GM21367 (cell line): ENCODE data around the gene EFHC1.

Source experiments
- ATAC-seq: cut with Tn5 transposase; IDR thresholded peaks from one replicate; pipeline ENCODE4 v1.9.1; 2021; ENCODE audit not compliant: unreplicated experiment

Gene EFHC1

DNA sequence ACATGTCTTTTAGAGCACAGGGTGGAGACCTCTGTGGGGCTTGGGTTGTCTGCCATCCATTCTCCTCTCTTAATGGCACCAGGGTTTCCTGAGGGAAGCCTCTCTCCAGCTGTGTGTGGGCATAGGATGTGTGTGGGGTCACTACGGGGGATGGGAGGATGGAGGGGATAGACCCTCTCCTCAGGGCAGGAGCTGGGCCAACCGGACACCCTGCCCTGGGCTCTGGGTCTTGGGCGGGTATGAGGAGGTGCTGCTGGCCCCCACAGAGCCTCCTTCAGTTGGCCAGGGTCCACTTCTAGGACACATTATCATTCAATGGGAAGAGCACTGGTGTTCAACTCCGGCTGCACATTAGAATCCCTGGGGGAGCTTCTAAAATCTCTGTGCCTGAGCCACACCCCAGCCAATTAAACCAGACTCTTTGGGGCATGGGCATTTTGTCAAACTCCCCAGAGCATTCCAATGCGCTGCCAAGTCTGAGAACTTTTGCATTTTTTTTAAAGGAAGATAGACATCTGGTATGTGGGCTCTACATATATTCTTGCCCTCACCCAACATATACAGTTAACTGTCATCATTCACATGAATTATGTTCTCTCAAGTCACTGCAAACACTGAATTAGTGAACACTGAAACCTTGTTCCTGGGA lies 118.2 kb downstream of the EFHC1 start:
- no peak for ATAC-seq

DNA sequence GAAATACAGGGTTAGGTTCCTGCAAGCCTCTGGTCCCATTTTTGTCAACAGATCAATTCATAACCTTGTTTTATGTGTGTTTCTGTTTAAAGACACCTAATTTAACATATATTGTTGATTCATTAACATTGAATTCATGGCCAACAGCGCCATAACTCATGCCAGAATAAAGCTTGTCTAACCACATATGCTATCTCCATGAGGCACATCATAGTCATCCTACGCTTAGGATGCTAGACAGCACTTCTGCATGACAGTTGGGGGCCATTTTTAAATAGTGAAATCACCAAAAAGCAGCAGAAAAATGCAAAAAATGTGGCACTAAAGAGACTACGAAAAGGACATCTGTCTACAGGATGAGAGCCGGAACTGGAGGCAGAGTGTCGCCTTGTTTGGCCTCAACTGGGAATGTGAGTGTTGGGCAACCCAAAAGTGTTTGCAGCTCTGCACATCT lies 118.8 kb downstream of the EFHC1 start:
- no peak for ATAC-seq

DNA sequence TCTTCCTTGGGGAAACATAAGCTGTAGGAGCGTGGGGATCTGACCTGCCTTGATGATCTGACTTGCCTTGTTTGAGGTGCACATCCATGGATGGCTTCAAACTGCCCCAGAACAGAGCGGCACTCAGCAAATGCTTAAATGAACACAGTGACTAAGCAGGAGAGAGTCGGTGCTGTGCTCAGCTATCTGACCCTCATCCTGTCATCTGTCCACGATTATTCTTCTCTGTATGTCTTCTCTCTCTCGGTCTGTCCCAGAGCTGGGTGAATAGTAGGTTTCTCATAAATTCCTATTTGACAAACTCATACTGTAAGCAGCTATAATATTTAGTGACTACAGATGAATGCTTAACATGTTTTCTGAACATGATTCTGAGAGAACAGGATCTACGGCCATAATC lies 119.5 kb downstream of the EFHC1 start:
- no peak for ATAC-seq

DNA sequence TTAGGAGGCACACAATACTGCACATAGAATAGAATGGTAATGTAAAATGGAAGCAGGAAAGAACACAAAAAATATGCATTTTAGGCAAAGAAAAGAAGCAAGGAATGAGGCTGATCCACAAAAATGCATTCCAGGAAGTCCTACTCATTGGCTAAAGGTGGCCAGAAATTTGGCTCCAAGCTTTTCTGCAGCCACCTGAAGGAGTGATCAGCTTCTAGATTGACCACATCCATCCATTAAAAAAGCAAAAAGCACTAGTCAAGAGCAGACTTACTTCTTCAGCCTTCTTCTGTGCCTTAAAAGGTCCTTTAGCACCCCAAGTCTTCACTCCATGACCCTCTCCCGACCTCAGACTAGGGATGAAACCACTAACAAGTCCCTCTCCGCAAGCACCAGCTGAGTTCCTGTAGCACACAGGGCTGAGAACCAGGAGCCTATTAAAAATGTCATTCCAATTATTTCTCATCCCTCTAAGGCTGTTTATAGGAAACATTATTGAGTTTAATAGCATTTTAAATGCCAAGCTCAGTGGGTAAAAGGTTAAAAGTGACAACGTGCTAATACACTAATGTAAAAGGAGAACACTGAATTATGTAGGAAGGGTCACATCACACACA lies 120.3 kb downstream of the EFHC1 start:
- no peak for ATAC-seq

DNA sequence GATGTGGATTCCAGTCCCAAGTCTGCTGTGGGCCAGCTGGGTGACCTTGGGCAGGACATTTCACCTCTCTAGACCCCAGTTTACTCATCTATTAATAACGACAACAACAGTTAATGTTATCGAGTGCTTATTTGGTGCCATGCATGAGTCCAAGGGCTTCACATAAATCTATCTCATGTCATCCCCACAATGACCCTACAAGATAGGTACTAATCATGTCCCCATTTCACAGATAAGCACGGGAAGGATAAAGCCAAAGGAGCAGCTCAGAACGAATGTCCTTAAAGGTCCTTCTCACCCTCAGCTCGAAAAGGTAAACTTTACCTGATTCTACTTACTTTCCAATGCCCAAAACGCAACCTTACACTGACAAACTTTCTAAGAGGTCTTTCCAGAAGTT lies 121.0 kb downstream of the EFHC1 start:
- no peak for ATAC-seq

DNA sequence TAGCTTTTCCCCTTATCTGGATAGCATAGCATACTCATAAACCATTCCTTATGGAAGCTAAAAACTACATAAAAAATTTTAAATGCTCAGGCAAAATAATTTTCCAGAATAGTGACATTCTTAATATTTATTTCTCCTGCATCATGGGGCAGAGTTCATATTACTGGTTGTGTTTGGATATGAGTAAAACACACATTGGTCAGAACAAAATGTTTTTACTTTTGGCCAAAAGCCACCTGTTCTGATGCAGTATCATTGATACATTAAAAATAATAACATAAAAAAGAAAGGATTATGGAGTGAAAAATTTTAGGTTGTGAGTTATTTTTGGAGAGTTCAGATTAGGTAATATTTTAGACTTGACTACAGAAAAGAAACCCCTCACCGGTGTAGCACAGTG lies 123.1 kb downstream of the EFHC1 start:
- ATAC-seq: no peak

DNA sequence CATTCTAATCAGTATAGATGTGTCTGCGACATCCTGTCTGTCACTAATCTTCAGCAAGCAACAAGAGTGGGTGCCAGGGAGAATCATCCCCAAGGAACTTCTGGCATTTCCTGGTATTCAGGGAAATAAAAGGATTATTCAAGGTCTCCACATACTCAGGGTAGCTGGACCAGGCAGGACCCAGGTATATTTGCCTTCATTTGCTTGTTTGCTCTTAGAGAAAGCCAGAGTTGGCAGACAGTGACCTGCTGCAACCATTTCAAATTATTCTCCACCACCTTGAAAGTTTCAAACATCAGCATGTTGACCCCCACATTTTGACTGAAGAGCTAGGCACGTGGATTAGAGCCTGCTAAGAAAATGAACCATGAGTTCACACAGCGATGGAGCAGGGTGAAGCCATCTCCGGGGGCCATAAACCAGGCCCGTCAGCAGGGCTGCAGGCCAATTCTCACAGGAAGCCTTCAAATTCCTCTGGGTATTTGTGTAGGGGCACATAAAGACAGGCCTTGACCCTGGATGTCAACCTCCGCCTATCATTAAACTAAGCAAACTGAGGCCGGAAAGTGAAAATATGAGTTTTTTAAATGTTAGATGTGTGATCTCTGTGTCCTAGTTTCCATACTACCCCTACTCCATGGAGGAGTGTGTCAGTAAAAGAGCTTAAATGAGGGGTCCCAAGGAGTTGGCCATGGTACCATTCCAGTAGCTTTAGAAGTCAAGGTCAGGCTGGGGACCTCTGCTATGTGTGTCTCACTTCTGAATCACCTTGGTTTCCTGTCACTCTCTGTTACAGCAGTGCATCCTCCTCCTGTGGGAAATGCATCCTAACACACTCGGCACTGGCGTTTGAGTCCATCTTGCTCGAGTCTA lies 123.8 kb downstream of the EFHC1 start:
- no peak for ATAC-seq

DNA sequence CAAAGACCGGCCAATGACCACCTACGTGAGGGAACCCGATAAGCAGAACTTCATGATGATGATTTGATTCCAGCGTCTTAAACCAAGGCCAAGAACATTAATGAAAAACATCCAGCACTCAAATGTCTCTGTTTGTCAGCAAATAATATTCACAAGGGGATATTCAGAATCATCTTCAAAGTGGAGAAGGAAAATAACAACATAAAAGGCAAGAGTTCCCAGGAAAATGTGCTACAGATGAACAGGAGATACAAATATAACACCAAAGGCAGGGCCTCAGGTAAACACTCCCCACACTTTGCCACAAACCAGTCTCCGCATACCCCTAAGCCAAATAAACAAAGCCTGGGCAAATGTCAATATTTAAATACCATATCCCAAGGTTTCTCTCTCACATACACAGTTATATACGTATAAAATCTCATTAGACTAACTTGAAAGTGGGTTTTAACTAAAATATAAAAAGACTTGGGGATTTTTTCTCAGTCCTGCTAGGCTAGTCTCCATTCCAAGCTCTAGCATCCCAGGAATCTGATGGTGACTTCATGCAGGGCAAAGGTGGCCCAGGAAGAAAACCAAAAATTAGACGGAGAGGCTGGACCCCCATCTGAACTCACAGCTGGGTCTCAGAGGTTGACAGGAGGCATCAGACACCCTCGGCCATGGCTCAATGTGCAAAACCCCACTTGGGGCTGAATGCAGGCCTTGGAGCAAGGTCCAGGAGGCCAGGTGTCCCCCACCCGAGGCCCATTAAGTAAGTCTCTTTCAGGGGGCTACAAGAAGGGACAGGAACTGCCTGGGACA lies 124.7 kb downstream of the EFHC1 start:
- no peak for ATAC-seq

DNA sequence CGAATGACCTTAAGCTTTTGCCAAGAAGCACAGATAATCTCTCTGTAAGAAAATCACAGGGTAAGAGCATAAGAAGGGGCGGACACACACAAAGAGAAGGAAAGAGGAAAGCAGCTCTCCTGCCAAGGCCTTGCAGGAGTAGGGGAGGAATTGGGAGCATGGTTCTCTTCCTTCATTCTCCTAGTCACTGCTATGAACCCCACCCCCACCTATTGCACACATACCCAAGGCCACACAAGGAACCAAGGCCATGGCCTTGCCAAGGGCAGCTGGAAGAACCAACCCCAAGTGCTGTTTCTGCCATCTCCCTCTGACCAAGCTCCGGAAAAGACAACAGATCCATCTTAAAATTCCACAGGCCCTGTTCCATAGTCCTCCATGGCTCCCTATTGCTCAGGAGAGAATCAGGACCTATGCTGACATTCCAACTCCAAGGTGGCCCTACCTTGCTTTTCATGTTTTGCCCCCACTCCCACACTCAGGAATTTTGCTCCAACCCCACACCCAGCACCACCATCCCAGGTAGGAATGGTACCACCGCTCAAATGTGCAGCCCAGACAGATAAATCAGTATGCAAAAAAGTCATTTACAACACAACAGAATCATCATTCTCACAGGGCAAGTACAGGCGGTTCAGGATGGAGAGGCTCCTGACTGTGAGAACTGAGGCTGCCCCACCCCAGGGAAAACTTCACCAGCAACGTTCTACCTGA lies 125.4 kb downstream of the EFHC1 start:
- ATAC-seq: no peak

DNA sequence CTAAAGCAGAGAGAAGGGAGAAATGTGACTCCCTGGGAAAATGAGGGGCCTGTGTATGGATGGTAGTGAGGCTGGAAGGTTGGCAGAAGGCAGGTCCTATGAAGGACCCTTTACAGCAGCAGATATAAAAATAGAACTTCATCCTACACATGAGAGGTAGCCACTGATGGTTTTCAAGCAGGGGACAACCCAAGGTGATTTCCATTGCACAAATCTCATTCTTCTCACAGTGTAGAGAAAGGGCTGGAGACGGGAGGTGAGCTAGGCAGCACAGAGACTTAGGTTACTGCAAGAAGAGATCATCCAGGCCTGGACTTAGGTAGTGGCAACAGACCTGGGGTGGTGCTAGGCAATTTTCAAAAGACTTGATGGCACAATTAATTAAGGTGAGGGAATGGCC lies 126.0 kb downstream of the EFHC1 start:
- ATAC-seq: peak; percentile 43

DNA sequence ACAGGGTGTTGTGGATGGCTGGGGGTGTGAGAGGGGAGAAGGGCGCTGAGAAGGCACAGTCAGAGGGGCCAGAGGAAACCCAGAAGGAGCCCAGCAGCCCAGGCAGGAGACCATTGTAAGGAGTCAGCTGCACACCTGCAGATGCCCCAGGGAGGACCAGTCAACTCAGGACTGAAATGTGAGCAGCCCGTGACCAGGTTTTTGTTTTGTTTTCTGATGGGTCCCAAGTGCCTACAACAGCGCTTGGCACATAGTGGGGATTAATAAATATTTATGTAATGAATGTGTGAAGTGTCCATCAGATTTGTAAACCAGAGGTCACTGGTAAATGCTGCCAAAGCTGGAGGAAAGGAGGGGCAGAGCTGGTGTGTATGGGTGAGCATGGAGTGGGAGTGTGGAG lies 126.5 kb downstream of the EFHC1 start:
- peak; percentile 83 for ATAC-seq

DNA sequence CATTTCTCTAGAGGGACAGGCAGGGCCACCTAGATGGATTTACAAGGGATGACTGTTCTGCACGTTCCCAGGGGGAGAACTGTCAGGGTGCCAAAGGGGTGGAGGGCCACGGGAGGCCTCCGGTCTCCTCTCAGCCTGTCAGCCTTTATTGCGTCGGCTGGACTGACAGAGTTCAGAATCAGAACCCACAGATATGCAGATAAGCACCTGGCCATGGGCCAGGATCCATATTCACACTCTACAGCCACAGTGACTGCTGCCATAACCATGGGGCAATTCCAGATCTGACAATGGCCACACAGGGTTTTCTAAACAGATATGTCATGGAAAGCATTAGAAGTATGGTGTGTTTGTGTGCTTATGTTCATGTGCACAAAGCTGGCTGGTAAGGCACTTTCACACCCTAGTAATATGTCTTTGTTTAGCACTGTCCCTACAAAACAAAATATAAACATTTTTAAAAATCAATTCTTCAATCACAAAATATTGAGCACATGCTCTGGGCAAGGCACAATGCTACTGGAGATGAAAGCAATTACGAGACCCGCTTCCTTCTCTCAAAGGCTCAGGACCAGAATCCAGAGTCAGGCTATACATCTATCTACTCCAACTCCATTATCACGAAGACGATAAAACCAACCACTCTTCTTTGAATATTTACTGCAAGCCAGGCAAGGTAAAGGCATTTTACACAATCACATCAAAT lies 127.7 kb downstream of the EFHC1 start:
- no peak for ATAC-seq

DNA sequence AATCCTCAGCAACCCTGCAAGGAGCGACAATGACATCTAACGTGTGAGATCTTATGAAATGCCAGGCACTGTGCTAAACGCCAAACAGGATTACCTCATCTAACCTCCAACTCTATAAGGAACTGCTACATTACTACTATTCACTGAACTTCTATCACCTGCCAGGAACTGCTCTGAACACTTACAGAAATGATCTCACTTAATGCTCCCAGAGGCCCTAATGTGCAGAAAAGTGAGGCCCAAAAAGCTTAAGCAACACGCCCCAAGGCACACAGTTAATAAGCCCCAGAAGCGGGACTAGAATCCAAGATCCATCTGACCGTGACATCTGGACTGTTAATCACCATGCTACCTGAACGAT lies 128.2 kb downstream of the EFHC1 start:
- no peak for ATAC-seq

DNA sequence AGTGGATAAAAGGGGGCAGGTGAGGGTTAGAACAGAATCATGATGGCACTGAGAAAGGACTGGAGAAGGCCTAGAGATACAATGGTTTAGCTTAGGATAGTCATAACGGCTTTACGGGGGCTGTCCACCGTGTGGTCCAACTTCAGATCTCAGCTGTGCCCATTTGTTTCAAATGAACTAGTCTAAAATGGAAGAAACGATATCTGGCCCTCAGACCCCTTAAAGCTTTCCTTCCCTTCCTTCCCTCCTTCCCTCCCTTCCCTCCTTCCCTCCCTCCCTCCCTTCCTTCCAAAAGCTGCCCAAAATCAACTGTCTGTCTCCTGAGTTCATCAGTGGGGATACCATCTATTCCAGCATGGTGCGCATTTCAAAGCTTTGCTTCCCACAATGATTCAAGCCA lies 128.9 kb downstream of the EFHC1 start:
- ATAC-seq: no peak

DNA sequence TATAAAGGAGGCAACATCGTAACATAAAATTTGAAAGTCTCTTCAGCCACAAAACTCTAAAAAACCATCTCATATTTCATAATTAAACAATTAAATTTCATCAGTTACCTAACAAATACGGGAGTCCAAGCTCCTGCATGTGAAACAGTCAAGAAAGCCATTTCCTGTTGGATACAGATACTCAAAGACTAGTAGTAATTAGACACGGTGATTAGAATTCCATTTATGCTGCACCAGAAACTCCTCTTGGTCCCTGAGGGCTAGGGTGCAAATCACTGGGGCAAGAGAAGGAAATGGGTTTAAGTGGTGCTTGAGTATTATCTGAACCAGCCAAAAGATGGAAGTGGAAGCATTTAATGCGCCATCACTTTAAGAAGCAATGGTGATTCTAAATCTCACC lies 129.3 kb downstream of the EFHC1 start:
- ATAC-seq: no peak

DNA sequence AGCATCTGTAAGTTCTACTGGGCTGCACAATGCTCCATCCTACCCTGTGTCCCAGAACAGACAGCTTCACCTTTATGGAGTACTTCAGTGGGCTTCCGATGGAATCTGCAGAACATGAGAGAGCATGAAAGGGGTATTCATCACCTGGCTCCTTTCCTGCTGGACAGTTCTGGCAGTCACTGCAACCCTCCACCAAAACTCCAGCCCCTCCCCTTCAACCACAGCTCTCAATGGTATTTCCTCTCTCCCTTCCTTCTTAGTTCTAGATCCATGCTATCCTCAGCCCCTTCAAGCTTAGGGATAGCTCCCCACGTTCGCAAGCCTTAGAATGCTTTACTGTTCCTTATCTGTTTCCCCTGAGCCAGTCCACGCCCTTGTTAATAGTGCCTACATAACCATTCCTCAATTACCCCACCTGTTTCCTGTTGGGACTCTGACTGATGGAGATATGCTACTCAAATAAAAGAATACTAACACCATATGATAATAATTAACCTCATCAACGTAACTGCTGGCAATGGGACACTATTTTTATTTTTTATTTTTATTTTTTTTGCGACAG lies 130.0 kb downstream of the EFHC1 start:
- no peak for ATAC-seq

DNA sequence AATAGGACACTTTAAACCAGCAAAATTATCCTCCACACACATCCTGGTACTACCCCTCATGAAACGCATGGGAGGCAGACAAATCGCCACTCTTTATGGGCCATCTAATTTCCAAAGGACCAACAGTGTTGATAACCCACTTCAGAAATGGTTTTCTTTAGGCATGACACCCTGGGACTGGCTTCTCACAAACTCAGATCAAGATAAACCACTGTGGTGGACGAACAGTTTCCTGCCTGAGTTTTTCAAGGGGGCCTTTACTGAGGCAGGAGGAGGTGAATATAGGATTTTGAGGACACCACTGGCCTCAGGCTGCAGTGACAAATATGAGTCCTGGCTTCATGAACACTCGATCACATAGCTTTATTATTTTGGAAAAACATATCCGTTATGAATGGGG lies 130.7 kb downstream of the EFHC1 start:
- ATAC-seq: no peak

DNA sequence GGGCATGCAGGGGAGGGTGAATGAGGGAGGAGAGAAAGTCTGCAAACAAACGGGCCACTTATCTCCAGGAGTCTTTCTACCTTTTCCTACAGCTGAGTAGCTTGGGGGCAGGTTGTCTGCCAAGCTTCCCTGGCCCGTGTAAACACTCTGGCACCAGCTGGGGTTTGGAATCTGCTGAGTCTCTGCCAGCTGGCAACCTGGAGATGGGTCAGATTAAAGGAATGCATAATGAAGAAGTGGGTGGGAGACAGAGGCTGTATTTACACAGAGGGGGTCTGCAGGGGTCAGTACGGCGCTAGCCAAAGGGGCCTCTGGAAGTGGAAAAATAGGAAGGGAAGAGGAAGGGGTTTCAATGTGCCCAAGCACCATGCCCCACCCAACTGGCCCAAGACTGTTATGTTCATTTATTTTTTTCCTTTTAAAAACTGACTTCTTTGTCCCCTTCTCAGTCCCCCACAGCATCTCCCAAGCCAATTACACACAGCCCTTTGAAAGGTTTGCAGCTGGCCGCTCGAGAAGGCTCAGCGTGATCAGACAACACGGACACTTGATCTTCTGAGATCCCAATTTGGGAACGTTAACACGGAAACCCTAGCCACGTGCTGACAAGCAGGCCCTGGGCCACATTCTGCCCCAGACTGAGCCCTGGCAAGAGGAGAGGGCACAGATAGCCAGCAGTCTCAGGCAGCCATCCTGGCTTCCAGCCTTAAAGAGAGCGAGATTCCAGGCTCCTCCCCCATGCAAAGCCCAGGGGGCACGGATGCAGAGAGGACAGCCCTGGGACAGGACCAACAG lies 131.5 kb downstream of the EFHC1 start:
- ATAC-seq: no peak

DNA sequence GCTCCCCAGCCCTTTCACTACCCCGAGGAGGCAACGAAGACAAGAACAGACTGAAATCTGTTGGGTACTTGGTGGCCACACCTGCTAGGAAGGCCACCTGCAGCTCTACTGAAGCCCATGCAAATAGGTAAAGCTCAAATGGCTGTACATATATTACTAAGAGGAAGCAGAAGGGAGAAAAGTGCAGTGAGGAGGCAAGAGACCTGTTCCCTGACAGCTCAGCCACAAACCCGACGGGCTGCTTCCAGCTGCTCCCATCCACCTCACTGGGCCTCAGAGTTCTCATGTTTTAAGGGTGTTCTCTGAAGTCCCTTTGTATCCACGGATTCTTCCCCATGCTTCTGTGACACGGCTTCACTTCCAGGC lies 132.1 kb downstream of the EFHC1 start:
- peak; percentile 94 for ATAC-seq
